Testis (tissue), 3 donors: ENCODE measurements around the gene ALDH4A1. TPM values are rescaled to one million over a fixed set of nuclear protein-coding genes. Genes with fewer than 3 reads are reported as not detected.
"Not testable (repeated sequence)": the region's sequence is repeated elsewhere in the genome, so short reads cannot be mapped to it uniquely, and the experiment has no call there.

Experiments used
- DNase-seq: peaks from one replicate; pipeline ENCODE4 v3.0.0-alpha.2; 2019
- H3K27ac ChIP-seq, 2 donors: fragments of 200-600 bp; sonication (generic); one replicate each; pipeline ENCODE4 v1.5.1; 2019
- H3K27me3 ChIP-seq: fragments of 200-600 bp; sonication (generic); one replicate; pipeline ENCODE4 v1.5.1; 2019
- H3K36me3 ChIP-seq: fragments of 200-600 bp; sonication (generic); one replicate; pipeline ENCODE4 v1.5.1; 2017; ENCODE audit warnings: low read depth; ENCODE audit errors: missing control alignments
- H3K4me1 ChIP-seq: fragments of 200-600 bp; sonication (generic); one replicate; pipeline ENCODE4 v1.5.1; 2019
- H3K4me3 ChIP-seq, 2 donors: fragments of 200-600 bp; sonication (generic); one replicate each; pipeline ENCODE4 v1.5.1; 2017 to 2019
- H3K9me3 ChIP-seq: fragments of 200-600 bp; sonication (generic); one replicate; pipeline ENCODE4 v1.5.1; 2017
- CTCF ChIP-seq, 3 experiments: fragments of 450-650 bp in 2 of 3; fragments of 200-600 bp in 1 of 3; sonication (generic) in 1 of 3; IDR thresholded peaks; one replicate each; pipeline ENCODE4 v1.5.1; 2016 to 2019; ENCODE audit warnings: antibody characterized with exemption in 3 of 3, mild to moderate bottlenecking in 2 of 3, moderate library complexity in 1 of 3
- POLR2A ChIP-seq: fragments of 450-650 bp; IDR thresholded peaks from one replicate; pipeline ENCODE4 v1.6.1; 2017; ENCODE audit warnings: antibody characterized with exemption, mild to moderate bottlenecking, moderate library complexity
- WGBS, 2 donors: methylation state at CpG; one replicate each; pipeline ENCODE4 v1.1.5; 2018; 5-methylcytosine and 5-hydroxymethylcytosine counted together
- intact Hi-C: fragments of 100-400 bp; cut with DNase I; formaldehyde crosslinking; loops from one replicate; pipeline ENCODE4 v1.15.1; 2023; ENCODE audit warnings: low total_unique reads
- polyA plus RNA-seq: library from polyadenylated mRNA; stranded (reverse); fragments of 350-450 nt; fragmentation: Illumina TruSeq; extraction: RNeasy Lipid Tissue Mini Kit (QIAGEN cat#74804); gene quantifications from one replicate; pipeline ENCODE4 v1.2.3, GENCODE V29; 2014; ENCODE audit warnings: low read depth, low replicate concordance; ENCODE audit not compliant: insufficient read depth
- total RNA-seq, 2 donors: library from RNA; depleted of rRNA; stranded (reverse); fragments of >200 nt; gene quantifications; one replicate each; pipeline ENCODE4 v1.2.3, GENCODE V29; 2016

ALDH4A1 gene
- total and polyA plus RNA-seq, 3 donors from 2014 or later = 8.2 to 10.6 (median 9.6) TPM

- WGBS, 2 donors = 44 to 52% methylated on average over 5 of the region's 5 CpGs
- H3K4me1 ChIP-seq = no peaks in the 10 kb centered on the region
- peak; percentile 49 for DNase-seq
- TF ChIP-seq CTCF (IDR thresholded peaks at IDR 0.05) (no peak), POLR2A (no peak)
- H3K27ac ChIP-seq = no peak overlapping the region
- no peaks in the 10 kb centered on the region for H3K36me3 ChIP-seq
- intact Hi-C loops = no loop called here
- H3K27me3 ChIP-seq = no peaks in the 10 kb centered on the region
- no peaks in the 10 kb centered on the region for H3K9me3 ChIP-seq
- H3K4me3 ChIP-seq = peak overlapping the region in 1 of 2 donors; percentile 23
These were observed 65.7 kb downstream of the ALDH4A1 start for GRCh38 chr1:18836654-18837053.

- DNase-seq, H3K9me3 ChIP-seq, H3K36me3 ChIP-seq, H3K27ac ChIP-seq, H3K27me3 ChIP-seq, H3K4me1 ChIP-seq, intact Hi-C loops, H3K4me3 ChIP-seq: not testable (repeated sequence)
- WGBS, 2 donors = 37 to 42% methylated on average over 1 of the region's 1 CpG
These were observed 70.0 kb downstream of the ALDH4A1 start for GRCh38 chr1:18832319-18832718.

- TF ChIP-seq POLR2A = no peak
- Histone ChIP-seq H3K4me1 (no peaks in the 10 kb centered on the region), H3K27me3 (no peaks in the 10 kb centered on the region), H3K27ac (no peak overlapping the region), H3K9me3 (no peaks in the 10 kb centered on the region), H3K36me3 (no peaks in the 10 kb centered on the region), H3K4me3 (no peak overlapping the region)
- no peak for DNase-seq
- WGBS, 2 donors = 80 to 95% methylated on average over 1 to 2 of the region's 2 CpGs
- intact Hi-C loops = no loop called here
These were observed 70.7 kb downstream of the ALDH4A1 start for GRCh38 chr1:18831656-18832055.

GRCh38 chr1:18830596-18830995 is 71.8 kb downstream of the ALDH4A1 start:
- intact Hi-C loops = no loop called here
- WGBS, 2 donors = 51 to 54% methylated on average over 10 to 12 of the region's 12 CpGs
- TF ChIP-seq POLR2A (no peak), CTCF (IDR thresholded peaks at IDR 0.05) (no peak)
- Histone ChIP-seq H3K27me3 (no peaks in the 10 kb centered on the region), H3K9me3 (no peaks in the 10 kb centered on the region), H3K4me3 (no peak overlapping the region), H3K4me1 (no peaks in the 10 kb centered on the region), H3K36me3 (no peaks in the 10 kb centered on the region), H3K27ac (no peak overlapping the region)
- no peak for DNase-seq

- Histone ChIP-seq H3K36me3 (no peaks in the 10 kb centered on the region), H3K27ac (no peak overlapping the region), H3K27me3 (no peaks in the 10 kb centered on the region), H3K4me1 (no peaks in the 10 kb centered on the region), H3K9me3 (no peaks in the 10 kb centered on the region), H3K4me3 (no peak overlapping the region)
- WGBS, 2 donors = 88 to 96% methylated on average over 1 of the region's 1 CpG
- DNase-seq = no peak
- intact Hi-C loops = no loop called here
- no peak for TF ChIP-seq CTCF (IDR thresholded peaks at IDR 0.05)
- no peak for TF ChIP-seq POLR2A
These were observed 72.7 kb downstream of the ALDH4A1 start for GRCh38 chr1:18829671-18830070.

- intact Hi-C loops = no loop called here
- WGBS, 2 donors = 75 to 78% methylated on average over 2 of the region's 2 CpGs
- TF ChIP-seq POLR2A = no peak
- peak in 1 of 3 experiments; percentile 7 for TF ChIP-seq CTCF (IDR thresholded peaks at IDR 0.05)
- Histone ChIP-seq H3K36me3 (no peaks in the 10 kb centered on the region), H3K4me3 (no peak overlapping the region), H3K27ac (no peak overlapping the region), H3K9me3 (no peaks in the 10 kb centered on the region), H3K27me3 (no peaks in the 10 kb centered on the region), H3K4me1 (no peaks in the 10 kb centered on the region)
- DNase-seq = no peak
These were observed 74.1 kb downstream of the ALDH4A1 start for GRCh38 chr1:18828224-18828623.
